HepG2 (cell line): ENCODE data around the gene P3H4. TPM values are rescaled to one million over a fixed set of nuclear protein-coding genes. Genes with fewer than 3 reads are reported as not detected.

Source experiments
- CENPX ChIP-seq: sonication (generic); formaldehyde crosslinking; IDR thresholded peaks from 2 replicates; pipeline ENCODE4 v1.9.0; 2021; ENCODE audit warnings: mild to moderate bottlenecking, missing genetic modification reagents, moderate library complexity
- FOXJ3 ChIP-seq: sonication (generic); formaldehyde crosslinking; IDR thresholded peaks from 2 replicates; pipeline ENCODE4 v1.4.0; 2020; ENCODE audit warnings: missing genetic modification reagents, mild to moderate bottlenecking, borderline replicate concordance
- HMGA1 ChIP-seq: sonication (generic); formaldehyde crosslinking; conservative IDR thresholded peaks from 2 replicates; pipeline ENCODE4 v1.4.0; 2020; ENCODE audit warnings: missing genetic modification reagents
- HNRNPUL1 ChIP-seq: fragments of 200-400 bp; formaldehyde crosslinking; IDR thresholded peaks from 2 replicates; pipeline ENCODE4 v1.6.1; 2017; ENCODE audit warnings: low read depth, mild to moderate bottlenecking, low read length, moderate library complexity
- NFRKB ChIP-seq: fragments of 450-650 bp; IDR thresholded peaks from 2 replicates; pipeline ENCODE4 v1.6.1; 2017
- NR1H2 ChIP-seq: sonication (generic); formaldehyde crosslinking; IDR thresholded peaks from 2 replicates; pipeline ENCODE4 v1.8.1; 2022; ENCODE audit warnings: low read depth, missing genetic modification reagents, borderline replicate concordance
- NR3C1 ChIP-seq: sonication (generic); formaldehyde crosslinking; IDR thresholded peaks from 2 replicates; pipeline ENCODE4 v1.4.0; 2020; ENCODE audit warnings: missing genetic modification reagents
- RBAK ChIP-seq: sonication (generic); formaldehyde crosslinking; IDR thresholded peaks from 2 replicates; pipeline ENCODE4 v1.5.1; 2020; ENCODE audit warnings: mild to moderate bottlenecking, missing genetic modification reagents
- SOX5 ChIP-seq: IDR thresholded peaks from 2 replicates; pipeline ENCODE4 v1.6.1; 2016; ENCODE audit warnings: borderline replicate concordance
- ZNF326 ChIP-seq: sonication (generic); formaldehyde crosslinking; IDR thresholded peaks from 2 replicates; pipeline ENCODE4 v1.4.0; 2020; ENCODE audit warnings: missing genetic modification reagents, borderline replicate concordance
- ZSCAN31 ChIP-seq: sonication (generic); formaldehyde crosslinking; IDR thresholded peaks from 2 replicates; pipeline ENCODE4 v1.5.0; 2020; ENCODE audit warnings: low read depth, mild to moderate bottlenecking, missing genetic modification reagents
- polyA plus RNA-seq, 8 experiments: library from polyadenylated mRNA; depleted of rRNA in 3 of 8; stranded (reverse) in 7 of 8; unstranded in 1 of 8; fragments of >200 nt; fragmentation: Illumina TruSeq in 4 of 8; extraction: Trizol in 4 of 8; gene quantifications; 2 replicates each; pipeline versions ENCODE4 v1.2.1 to v1.2.3, GENCODE V29; 2011 to 2016; ENCODE audit warnings: low read depth in 4 of 8, missing spikeins in 1 of 8, mixed read lengths in 1 of 8; ENCODE audit not compliant: insufficient read depth in 1 of 8
- total RNA-seq, 5 experiments: library from RNA; depleted of rRNA; stranded (reverse); fragments of >200 nt; fragmentation: Illumina TruSeq; extraction: Trizol; gene quantifications; 2 replicates each; pipeline ENCODE4 v1.2.3, GENCODE V29; 2016; ENCODE audit warnings: low read depth in 1 of 5
- TF ChIP-seq, protein P1 (sequence below): sonication (generic); formaldehyde crosslinking; IDR thresholded peaks from 2 replicates; pipeline ENCODE4 v1.5.1; 2020; ENCODE audit warnings: missing genetic modification reagents, mild to moderate bottlenecking, borderline replicate concordance
- TF ChIP-seq, protein P2 (sequence below): sonication (generic); formaldehyde crosslinking; IDR thresholded peaks from 2 replicates; pipeline ENCODE4 v1.5.0; 2020; ENCODE audit warnings: missing genetic modification reagents
- TF ChIP-seq, protein P3 (sequence below): sonication (generic); formaldehyde crosslinking; IDR thresholded peaks from 2 replicates; pipeline ENCODE4 v1.8.0; 2022; ENCODE audit warnings: missing genetic modification reagents, low read depth, mild to moderate bottlenecking, borderline replicate concordance
- TF ChIP-seq, protein P4 (sequence below): sonication (generic); formaldehyde crosslinking; IDR thresholded peaks from 2 replicates; pipeline ENCODE4 v1.9.0; 2021; ENCODE audit warnings: missing genetic modification reagents, mild to moderate bottlenecking, borderline replicate concordance
- TF ChIP-seq, protein P5 (sequence below): IDR thresholded peaks from 2 replicates; pipeline ENCODE4 v1.6.1; 2018; ENCODE audit warnings: missing genetic modification reagents
- TF ChIP-seq, protein P6 (sequence below): sonication (generic); formaldehyde crosslinking; IDR thresholded peaks from 2 replicates; pipeline ENCODE4 v1.4.0; 2020; ENCODE audit warnings: missing genetic modification reagents, borderline replicate concordance

Gene P3H4
- total and polyA plus RNA-seq, 2 of the 13 experiments (the other 11 are each of a cell fraction or from before 2014, with no cell fraction given): 37.1 to 50.6 TPM

DNA sequence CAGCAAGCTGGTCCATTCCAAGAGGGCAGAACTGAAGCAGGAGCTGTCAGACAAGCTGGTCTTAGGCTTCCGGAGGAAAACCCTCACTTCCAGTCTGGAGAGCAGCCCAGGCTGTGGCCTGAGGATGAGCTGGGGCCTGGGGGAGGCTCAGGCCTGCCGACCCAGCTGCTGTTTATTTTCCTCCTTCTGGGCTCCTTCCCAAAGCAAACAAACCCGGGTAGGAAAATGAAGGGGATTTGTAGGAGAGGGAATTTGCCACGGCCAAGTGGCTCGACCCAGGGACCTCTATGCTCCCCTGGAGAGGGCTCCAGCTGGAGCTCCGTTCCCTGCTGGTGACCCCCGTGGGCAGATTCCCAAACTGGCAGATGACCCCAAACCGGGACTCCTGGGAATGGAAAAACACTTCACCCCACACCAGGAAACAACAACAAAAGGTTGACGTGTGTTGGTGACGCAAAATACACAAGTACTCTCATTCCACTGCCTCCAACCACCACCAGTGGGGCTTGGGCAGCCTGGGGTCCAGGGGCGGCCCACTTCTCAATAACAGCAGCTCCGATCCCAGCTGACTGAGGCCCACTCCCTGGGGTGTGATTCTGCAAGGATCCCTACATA lies 34.1 kb downstream of the P3H4 start (continued):
- TF ChIP-seq, protein P1, sequence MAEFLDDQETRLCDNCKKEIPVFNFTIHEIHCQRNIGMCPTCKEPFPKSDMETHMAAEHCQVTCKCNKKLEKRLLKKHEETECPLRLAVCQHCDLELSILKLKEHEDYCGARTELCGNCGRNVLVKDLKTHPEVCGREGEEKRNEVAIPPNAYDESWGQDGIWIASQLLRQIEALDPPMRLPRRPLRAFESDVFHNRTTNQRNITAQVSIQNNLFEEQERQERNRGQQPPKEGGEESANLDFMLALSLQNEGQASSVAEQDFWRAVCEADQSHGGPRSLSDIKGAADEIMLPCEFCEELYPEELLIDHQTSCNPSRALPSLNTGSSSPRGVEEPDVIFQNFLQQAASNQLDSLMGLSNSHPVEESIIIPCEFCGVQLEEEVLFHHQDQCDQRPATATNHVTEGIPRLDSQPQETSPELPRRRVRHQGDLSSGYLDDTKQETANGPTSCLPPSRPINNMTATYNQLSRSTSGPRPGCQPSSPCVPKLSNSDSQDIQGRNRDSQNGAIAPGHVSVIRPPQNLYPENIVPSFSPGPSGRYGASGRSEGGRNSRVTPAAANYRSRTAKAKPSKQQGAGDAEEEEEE (CRISPR knock-in tag): no peak
- TF ChIP-seq NR1H2 (CRISPR knock-in tag) (no peak), CENPX (no peak), RBAK (no peak), HMGA1 (CRISPR knock-in tag) (no peak), HNRNPUL1 (no peak), ZNF326 (no peak), NFRKB (no peak), FOXJ3 (CRISPR knock-in tag) (peak; percentile 90; the same call in 1 of the 2 replicates), NR3C1 (CRISPR knock-in tag) (no peak), ZSCAN31 (CRISPR knock-in tag) (no peak), SOX5 (CRISPR knock-in tag) (peak; percentile 51; the same call in 1 of the 2 replicates)
- TF ChIP-seq, protein P2, sequence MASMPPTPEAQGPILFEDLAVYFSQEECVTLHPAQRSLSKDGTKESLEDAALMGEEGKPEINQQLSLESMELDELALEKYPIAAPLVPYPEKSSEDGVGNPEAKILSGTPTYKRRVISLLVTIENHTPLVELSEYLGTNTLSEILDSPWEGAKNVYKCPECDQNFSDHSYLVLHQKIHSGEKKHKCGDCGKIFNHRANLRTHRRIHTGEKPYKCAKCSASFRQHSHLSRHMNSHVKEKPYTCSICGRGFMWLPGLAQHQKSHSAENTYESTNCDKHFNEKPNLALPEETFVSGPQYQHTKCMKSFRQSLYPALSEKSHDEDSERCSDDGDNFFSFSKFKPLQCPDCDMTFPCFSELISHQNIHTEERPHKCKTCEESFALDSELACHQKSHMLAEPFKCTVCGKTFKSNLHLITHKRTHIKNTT (CRISPR knock-in tag): no peak
- TF ChIP-seq, protein P3, sequence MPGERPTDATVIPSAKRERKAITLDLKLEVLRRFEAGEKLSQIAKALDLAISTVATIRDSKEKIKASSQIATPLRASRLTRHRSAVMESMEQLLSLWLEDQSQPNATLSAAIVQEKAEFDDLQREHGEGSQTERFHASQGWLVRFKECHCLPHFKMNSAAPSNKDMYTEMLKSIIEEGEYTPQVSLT: no peak
- TF ChIP-seq, protein P4, sequence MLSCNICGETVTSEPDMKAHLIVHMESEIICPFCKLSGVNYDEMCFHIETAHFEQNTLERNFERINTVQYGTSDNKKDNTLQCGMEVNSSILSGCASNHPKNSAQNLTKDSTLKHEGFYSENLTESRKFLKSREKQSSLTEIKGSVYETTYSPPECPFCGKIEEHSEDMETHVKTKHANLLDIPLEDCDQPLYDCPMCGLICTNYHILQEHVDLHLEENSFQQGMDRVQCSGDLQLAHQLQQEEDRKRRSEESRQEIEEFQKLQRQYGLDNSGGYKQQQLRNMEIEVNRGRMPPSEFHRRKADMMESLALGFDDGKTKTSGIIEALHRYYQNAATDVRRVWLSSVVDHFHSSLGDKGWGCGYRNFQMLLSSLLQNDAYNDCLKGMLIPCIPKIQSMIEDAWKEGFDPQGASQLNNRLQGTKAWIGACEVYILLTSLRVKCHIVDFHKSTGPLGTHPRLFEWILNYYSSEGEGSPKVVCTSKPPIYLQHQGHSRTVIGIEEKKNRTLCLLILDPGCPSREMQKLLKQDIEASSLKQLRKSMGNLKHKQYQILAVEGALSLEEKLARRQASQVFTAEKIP: no peak
- TF ChIP-seq, protein P5, sequence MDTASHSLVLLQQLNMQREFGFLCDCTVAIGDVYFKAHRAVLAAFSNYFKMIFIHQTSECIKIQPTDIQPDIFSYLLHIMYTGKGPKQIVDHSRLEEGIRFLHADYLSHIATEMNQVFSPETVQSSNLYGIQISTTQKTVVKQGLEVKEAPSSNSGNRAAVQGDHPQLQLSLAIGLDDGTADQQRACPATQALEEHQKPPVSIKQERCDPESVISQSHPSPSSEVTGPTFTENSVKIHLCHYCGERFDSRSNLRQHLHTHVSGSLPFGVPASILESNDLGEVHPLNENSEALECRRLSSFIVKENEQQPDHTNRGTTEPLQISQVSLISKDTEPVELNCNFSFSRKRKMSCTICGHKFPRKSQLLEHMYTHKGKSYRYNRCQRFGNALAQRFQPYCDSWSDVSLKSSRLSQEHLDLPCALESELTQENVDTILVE: peak; percentile 62; the same call in 1 of the 2 replicates
- TF ChIP-seq, protein P6, sequence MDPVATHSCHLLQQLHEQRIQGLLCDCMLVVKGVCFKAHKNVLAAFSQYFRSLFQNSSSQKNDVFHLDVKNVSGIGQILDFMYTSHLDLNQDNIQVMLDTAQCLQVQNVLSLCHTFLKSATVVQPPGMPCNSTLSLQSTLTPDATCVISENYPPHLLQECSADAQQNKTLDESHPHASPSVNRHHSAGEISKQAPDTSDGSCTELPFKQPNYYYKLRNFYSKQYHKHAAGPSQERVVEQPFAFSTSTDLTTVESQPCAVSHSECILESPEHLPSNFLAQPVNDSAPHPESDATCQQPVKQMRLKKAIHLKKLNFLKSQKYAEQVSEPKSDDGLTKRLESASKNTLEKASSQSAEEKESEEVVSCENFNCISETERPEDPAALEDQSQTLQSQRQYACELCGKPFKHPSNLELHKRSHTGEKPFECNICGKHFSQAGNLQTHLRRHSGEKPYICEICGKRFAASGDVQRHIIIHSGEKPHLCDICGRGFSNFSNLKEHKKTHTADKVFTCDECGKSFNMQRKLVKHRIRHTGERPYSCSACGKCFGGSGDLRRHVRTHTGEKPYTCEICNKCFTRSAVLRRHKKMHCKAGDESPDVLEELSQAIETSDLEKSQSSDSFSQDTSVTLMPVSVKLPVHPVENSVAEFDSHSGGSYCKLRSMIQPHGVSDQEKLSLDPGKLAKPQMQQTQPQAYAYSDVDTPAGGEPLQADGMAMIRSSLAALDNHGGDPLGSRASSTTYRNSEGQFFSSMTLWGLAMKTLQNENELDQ (CRISPR knock-in tag): no peak
